CD14-positive monocyte (primary cell): Measurements from ENCODE around the gene FBXW10B. TPM values are rescaled to one million over a fixed set of nuclear protein-coding genes. Genes with fewer than 3 reads are reported as not detected.
A peak's percentile ranks its signal among the peaks of the same experiment; 100 is the strongest.
"Not testable (repeated sequence)": the region's sequence is repeated elsewhere in the genome, so short reads cannot be mapped to it uniquely, and the experiment has no call there.

Experiments used
- DNase-seq, 3 donors: peaks; one replicate each; pipeline ENCODE4 v3.0.0-alpha.2; 2011 to 2022
- H2AFZ ChIP-seq: 2 replicates; pipeline ENCODE4 v1.6.0; 2012; ENCODE audit warnings: mild to moderate bottlenecking, low read depth, low read length, inconsistent platforms; ENCODE audit not compliant: insufficient read depth, poor library complexity, severe bottlenecking
- H3K27ac ChIP-seq, 2 donors: 1 replicate in 1 of 2; 2 replicates in 1 of 2; pipeline ENCODE4 v1.5.1; 2012 to 2013; ENCODE audit warnings: low read length in 2 of 2, control low read depth in 1 of 2, inconsistent platforms in 1 of 2, low read depth in 1 of 2, mild to moderate bottlenecking in 1 of 2
- H3K27me3 ChIP-seq, 2 donors: one replicate each; pipeline versions ENCODE4 v1.6.0 to v1.6.1; 2011 to 2013; ENCODE audit warnings: low read length in 2 of 2; ENCODE audit not compliant: control insufficient read depth in 2 of 2, insufficient read depth in 2 of 2
- H3K36me3 ChIP-seq, 2 donors: replicated peaks in 1 of 2; 1 replicate in 1 of 2; 2 replicates in 1 of 2; pipeline versions ENCODE4 v1.5.1 to v1.6.1; 2012 to 2013; ENCODE audit warnings: low read length in 2 of 2, control low read depth in 1 of 2, inconsistent platforms in 1 of 2, mild to moderate bottlenecking in 1 of 2; ENCODE audit not compliant: insufficient read depth in 2 of 2, control insufficient read depth in 1 of 2
- H3K4me1 ChIP-seq, 2 donors: 1 replicate in 1 of 2; 2 replicates in 1 of 2; pipeline versions ENCODE4 v1.5.1 to v1.6.1; 2012 to 2013; ENCODE audit warnings: low read length in 2 of 2, control low read depth in 1 of 2, inconsistent platforms in 1 of 2, mild to moderate bottlenecking in 1 of 2, moderate library complexity in 1 of 2; ENCODE audit not compliant: insufficient read depth in 2 of 2, control insufficient read depth in 1 of 2
- H3K4me2 ChIP-seq: replicated peaks from 2 replicates; pipeline ENCODE3; 2012; ENCODE audit warnings: low read length, moderate library complexity, mild to moderate bottlenecking; ENCODE audit not compliant: poor library complexity, severe bottlenecking; ENCODE audit errors: extremely low read depth
- H3K4me3 ChIP-seq, 3 experiments: fragments of 200-600 bp in 1 of 3; sonication (generic) in 1 of 3; replicated peaks in 1 of 3; 1 replicate in 2 of 3; 2 replicates in 1 of 3; pipeline ENCODE4 v1.5.1; 2011 to 2013; ENCODE audit warnings: low read length in 3 of 3, mild to moderate bottlenecking in 3 of 3, control low read depth in 2 of 3, low read depth in 2 of 3, inconsistent platforms in 1 of 3, moderate library complexity in 1 of 3
- H3K79me2 ChIP-seq: 2 replicates; pipeline ENCODE4 v1.6.0; 2012; ENCODE audit warnings: mild to moderate bottlenecking, control low read depth, inconsistent platforms, low read length, moderate library complexity; ENCODE audit not compliant: insufficient read depth
- H3K9ac ChIP-seq: 2 replicates; pipeline ENCODE4 v1.6.0; 2017; ENCODE audit warnings: low read length, mild to moderate bottlenecking; ENCODE audit not compliant: insufficient read depth, poor library complexity, severe bottlenecking
- H3K9me3 ChIP-seq, 2 donors: replicated peaks in 1 of 2; 1 replicate in 1 of 2; 2 replicates in 1 of 2; pipeline versions ENCODE4 v1.5.1 to v1.6.1; 2012 to 2013; ENCODE audit warnings: low read length in 2 of 2, control low read depth in 1 of 2; ENCODE audit not compliant: control insufficient read depth in 1 of 2, insufficient read depth in 1 of 2
- H4K20me1 ChIP-seq: 2 replicates; pipeline ENCODE4 v1.6.0; 2012; ENCODE audit warnings: mild to moderate bottlenecking, low read length, control low read depth, moderate library complexity; ENCODE audit not compliant: insufficient read depth
- H3K27ac Mint-ChIP-seq, 7 donors: one replicate each; pipeline ENCODE4 v1.8.0; 2020; ENCODE audit warnings: mild to moderate bottlenecking in 7 of 7, mixed read lengths in 7 of 7, moderate library complexity in 6 of 7, inconsistent platforms in 2 of 7
- H3K27me3 Mint-ChIP-seq, 3 donors: one replicate each; pipeline ENCODE4 v1.8.0; 2021 to 2022; ENCODE audit warnings: low read depth in 3 of 3, mild to moderate bottlenecking in 3 of 3, mixed read lengths in 3 of 3, moderate library complexity in 3 of 3, inconsistent platforms in 1 of 3
- H3K36me3 Mint-ChIP-seq, 2 donors: one replicate each; pipeline ENCODE4 v1.8.0; 2020; ENCODE audit warnings: mixed read lengths in 2 of 2, inconsistent platforms in 1 of 2, mild to moderate bottlenecking in 1 of 2
- H3K4me1 Mint-ChIP-seq: one replicate; pipeline ENCODE4 v1.8.0; 2020; ENCODE audit warnings: mild to moderate bottlenecking, mixed read lengths
- H3K4me3 Mint-ChIP-seq, 2 donors: one replicate each; pipeline ENCODE4 v1.8.0; 2020; ENCODE audit warnings: mild to moderate bottlenecking in 2 of 2, mixed read lengths in 2 of 2, moderate library complexity in 1 of 2
- H3K9me3 Mint-ChIP-seq, 7 donors: one replicate each; pipeline ENCODE4 v1.8.0; 2020 to 2022; ENCODE audit warnings: mixed read lengths in 7 of 7, mild to moderate bottlenecking in 6 of 7, moderate library complexity in 6 of 7, inconsistent platforms in 2 of 7
- CTCF ChIP-seq: fragments of 200-600 bp; IDR thresholded peaks from one replicate; pipeline ENCODE4 v1.8.0; 2022; ENCODE audit warnings: antibody characterized with exemption, mild to moderate bottlenecking
- WGBS: methylation state at CpG from one replicate; pipeline ENCODE4 v1.1.5; 2013; ENCODE audit warnings: missing lambda C conversion rate; ENCODE audit not compliant: insufficient coverage; 5-methylcytosine and 5-hydroxymethylcytosine counted together
- intact Hi-C, 2 donors: fragments of 100-400 bp; cut with micrococcal nuclease; formaldehyde crosslinking; loops; one replicate each; pipeline versions ENCODE4 v1.15.0 to v1.15.1; 2023
- polyA plus RNA-seq, 3 donors: library from polyadenylated mRNA; depleted of rRNA in 1 of 3; unstranded in 2 of 3; stranded (reverse) in 1 of 3; fragments of 300-500 nt in 2 of 3; fragments of >200 nt in 1 of 3; fragmentation: Illumina TruSeq in 2 of 3; gene quantifications; 1 replicate in 2 of 3; 2 replicates in 1 of 3; pipeline ENCODE4 v1.2.3, GENCODE V29; 2012 to 2021

FBXW10B gene
- polyA plus RNA-seq, 3 donors, result 0.09 TPM; not detected in 2

- Mint-ChIP-seq H3K4me3 (no peak overlapping the region), H3K27me3 (no peaks in the 10 kb centered on the region), H3K9me3 (no peaks in the 10 kb centered on the region), H3K36me3 (no peaks in the 10 kb centered on the region), H3K27ac (peak overlapping the region in 2 of 7 donors; percentile 17 to 62), H3K4me1 (peaks cover 27% of the 10 kb centered on the region)
- no peak overlapping the region for H2AFZ ChIP-seq
- H3K36me3 ChIP-seq, result no peaks in the 10 kb centered on the region
- WGBS, result 90% methylated on average over 5 of the region's 5 CpGs
- H3K9ac ChIP-seq, result no peak overlapping the region
- no peaks in the 10 kb centered on the region for H3K79me2 ChIP-seq
- no peaks in the 10 kb centered on the region for H3K27me3 ChIP-seq
- no peaks in the 10 kb centered on the region for H4K20me1 ChIP-seq
- intact Hi-C loops, result no loop called here
- no peaks in the 10 kb centered on the region for H3K9me3 ChIP-seq
- peaks cover 17 to 25% of the 10 kb centered on the region in 2 donors for H3K4me1 ChIP-seq
- H3K4me3 ChIP-seq, result no peak overlapping the region
- no peak overlapping the region for H3K27ac ChIP-seq
- H3K4me2 ChIP-seq, result no peak overlapping the region
- no peak for TF ChIP-seq CTCF
- no peak for DNase-seq
These were observed 28.9 kb upstream of the FBXW10B start for GRCh38 chr17:15648386-15648785.

- H3K27ac ChIP-seq, intact Hi-C loops, H3K27me3 ChIP-seq, H3K27me3 Mint-ChIP-seq, H3K4me3 Mint-ChIP-seq, H3K4me2 ChIP-seq, H3K9me3 Mint-ChIP-seq, H3K36me3 Mint-ChIP-seq, H3K36me3 ChIP-seq, H3K9ac ChIP-seq, H3K27ac Mint-ChIP-seq, H3K79me2 ChIP-seq, H3K9me3 ChIP-seq, H3K4me3 ChIP-seq, H4K20me1 ChIP-seq, H2AFZ ChIP-seq: not testable (repeated sequence)
- H3K4me1 ChIP-seq, result peaks cover 12 to 13% of the 10 kb centered on the region in 2 donors
- WGBS, result no CpG with 5 or more reads among the region's 5 CpGs
- DNase-seq, result peak in 1 of 3 donors; percentile 38
- H3K4me1 Mint-ChIP-seq, result peaks cover 18% of the 10 kb centered on the region
These were observed 26.4 kb upstream of the FBXW10B start for GRCh38 chr17:15645942-15646312.

- H3K9ac ChIP-seq, H3K4me2 ChIP-seq, H3K4me3 Mint-ChIP-seq, H3K4me1 ChIP-seq, H2AFZ ChIP-seq, H3K36me3 Mint-ChIP-seq, H3K27ac Mint-ChIP-seq, H3K79me2 ChIP-seq, H3K27ac ChIP-seq, H3K9me3 ChIP-seq, H3K4me3 ChIP-seq, intact Hi-C loops, H3K36me3 ChIP-seq, H3K27me3 ChIP-seq, H4K20me1 ChIP-seq, H3K27me3 Mint-ChIP-seq, H3K9me3 Mint-ChIP-seq: not testable (repeated sequence)
- DNase-seq, result peak in 1 of 3 donors; percentile 16
- WGBS, result 95% methylated on average over 3 of the region's 10 CpGs
- H3K4me1 Mint-ChIP-seq, result peaks cover 12% of the 10 kb centered on the region
These were observed 25.8 kb upstream of the FBXW10B start for GRCh38 chr17:15645099-15645941.
